Uterus (tissue), 2 donors: ENCODE measurements around the gene SPSB2.

ENCODE experiments used
- CTCF ChIP-seq, 4 experiments: fragments of 200-600 bp in 2 of 4; fragments of 450-650 bp in 2 of 4; sonication (generic) in 2 of 4; IDR thresholded peaks; one replicate each; pipeline ENCODE4 v1.5.1; 2016 to 2019; ENCODE audit warnings: antibody characterized with exemption in 4 of 4, mild to moderate bottlenecking in 2 of 4, moderate library complexity in 1 of 4
- POLR2A ChIP-seq, 2 donors: fragments of 450-650 bp; IDR thresholded peaks; one replicate each; pipeline ENCODE4 v1.6.1; 2016; ENCODE audit warnings: antibody characterized with exemption in 2 of 2, mild to moderate bottlenecking in 1 of 2, moderate library complexity in 1 of 2

DNA sequence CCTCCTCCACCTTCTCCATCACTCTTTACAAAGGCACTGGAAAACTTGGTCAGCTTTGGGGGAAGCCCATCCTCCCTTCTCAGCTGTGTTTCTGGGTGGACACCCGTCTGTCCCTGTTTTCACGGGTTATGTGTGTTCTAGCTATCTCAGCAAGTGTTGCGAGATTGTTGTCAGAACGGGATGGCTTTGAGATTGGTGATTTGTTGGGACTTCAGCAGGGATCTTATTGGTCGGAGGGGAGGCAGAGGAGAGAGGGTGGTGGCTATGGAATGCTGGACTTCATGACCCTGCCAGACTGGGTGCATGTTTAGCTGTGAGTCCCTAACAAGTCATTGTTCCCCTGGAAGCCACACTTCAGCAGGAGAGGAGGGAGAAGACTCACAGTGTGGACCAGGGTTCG is 19.1 kb downstream of the SPSB2 start:
- no peak for TF ChIP-seq CTCF (IDR thresholded peaks at IDR 0.05)
- no peak for TF ChIP-seq POLR2A (IDR thresholded peaks at IDR 0.05)
